WTC11 (cell line): ENCODE results near the gene KCNG4. TPM values are rescaled to one million over a fixed set of nuclear protein-coding genes. Genes with fewer than 3 reads are reported as not detected.

Source experiments
- ATAC-seq: fragments of 200-7000 bp; cut with Tn5 transposase; 2 replicates; pipeline ENCODE4 v1.10.0; 2021; ENCODE audit warnings: mild to moderate bottlenecking, moderate library complexity
- CTCF ChIA-PET: fragments of 300-600 bp; sonication (Branson Sonifier 250); formaldehyde crosslinking; loops from one replicate; lab custom pipeline; 2021; ENCODE audit warnings: antibody characterized with exemption; lab: Charles Lee
- POLR2A ChIA-PET: fragments of 350-600 bp; sonication (Branson Sonifier 250); formaldehyde crosslinking; loops from one replicate; lab custom pipeline; 2021; ENCODE audit warnings: antibody characterized with exemption; lab: Charles Lee
- DNase-seq: peaks from one replicate; pipeline ENCODE4 v3.0.0; 2021; ENCODE audit warnings: low spot score
- H3K27ac Mint-ChIP-seq: 2 replicates; pipeline ENCODE4 v1.8.0; 2021; ENCODE audit warnings: mixed read lengths
- H3K27me3 Mint-ChIP-seq: 2 replicates; pipeline ENCODE4 v1.8.0; 2021; ENCODE audit warnings: low read depth, mild to moderate bottlenecking, moderate library complexity, mixed read lengths
- H3K36me3 Mint-ChIP-seq: 2 replicates; pipeline ENCODE4 v1.8.0; 2021; ENCODE audit warnings: mixed read lengths
- H3K4me1 Mint-ChIP-seq: 2 replicates; pipeline ENCODE4 v1.8.0; 2022; ENCODE audit warnings: mixed read lengths
- H3K4me3 Mint-ChIP-seq: 2 replicates; pipeline ENCODE4 v1.8.0; 2021; ENCODE audit warnings: mild to moderate bottlenecking, moderate library complexity, mixed read lengths
- H3K9me3 Mint-ChIP-seq: 2 replicates; pipeline ENCODE4 v1.8.0; 2021; ENCODE audit warnings: mixed read lengths
- ATF1 ChIP-seq: sonication (generic); formaldehyde crosslinking; IDR thresholded peaks from 2 replicates; pipeline ENCODE4 v1.8.1; 2023; ENCODE audit warnings: mild to moderate bottlenecking, moderate library complexity, missing genetic modification reagents
- GRHL2 ChIP-seq: fragments of 250-450 bp; sonication (Bioruptor Pico); IDR thresholded peaks from 2 replicates; pipeline ENCODE4 v1.8.0; 2022; ENCODE audit warnings: mild to moderate bottlenecking, moderate library complexity; ENCODE audit not compliant: insufficient replicate concordance, severe bottlenecking
- IRF2 ChIP-seq: sonication (generic); formaldehyde crosslinking; IDR thresholded peaks from 2 replicates; pipeline ENCODE4 v1.8.0; 2022; ENCODE audit warnings: low read depth, missing genetic modification reagents, borderline replicate concordance
- NFATC4 ChIP-seq: fragments of 250-450 bp; sonication (Bioruptor Pico); IDR thresholded peaks from 2 replicates; pipeline ENCODE4 v1.9.0; 2021; ENCODE audit warnings: mild to moderate bottlenecking
- NFE2L1 ChIP-seq: sonication (generic); formaldehyde crosslinking; IDR thresholded peaks from 2 replicates; pipeline ENCODE4 v1.8.1; 2023; ENCODE audit warnings: missing genetic modification reagents
- NFYB ChIP-seq: sonication (generic); formaldehyde crosslinking; conservative IDR thresholded peaks from 2 replicates; pipeline ENCODE4 v1.8.0; 2022; ENCODE audit warnings: low read depth, missing genetic modification reagents
- NR2C2 ChIP-seq: sonication (generic); formaldehyde crosslinking; IDR thresholded peaks from 2 replicates; pipeline ENCODE4 v1.8.0; 2022; ENCODE audit warnings: mild to moderate bottlenecking, missing genetic modification reagents
- NR3C1 ChIP-seq: sonication (generic); formaldehyde crosslinking; conservative IDR thresholded peaks from 2 replicates; pipeline ENCODE4 v1.8.1; 2023; ENCODE audit warnings: low read depth, mild to moderate bottlenecking, missing genetic modification reagents
- PRRX2 ChIP-seq: fragments of 250-450 bp; sonication (Bioruptor Pico); IDR thresholded peaks from 2 replicates; pipeline ENCODE4 v1.8.0; 2021; ENCODE audit warnings: mild to moderate bottlenecking
- SOX15 ChIP-seq: fragments of 250-450 bp; sonication (Bioruptor Pico); IDR thresholded peaks from 2 replicates; pipeline ENCODE4 v1.9.0; 2021; ENCODE audit warnings: mild to moderate bottlenecking
- SP1 ChIP-seq: sonication (generic); formaldehyde crosslinking; conservative IDR thresholded peaks from 2 replicates; pipeline ENCODE4 v1.8.1; 2022; ENCODE audit warnings: missing genetic modification reagents
- TP53 ChIP-seq: sonication (generic); formaldehyde crosslinking; IDR thresholded peaks from 2 replicates; pipeline ENCODE4 v1.8.1; 2023; ENCODE audit warnings: mild to moderate bottlenecking, missing genetic modification reagents
- total RNA-seq: library from RNA; stranded (reverse); gene quantifications from 3 replicates; pipeline ENCODE4 v1.2.3, GENCODE V29; 2021
- TF ChIP-seq, protein P1 (sequence below): fragments of 250-450 bp; sonication (Bioruptor Pico); IDR thresholded peaks from 2 replicates; pipeline ENCODE4 v1.9.0; 2021; ENCODE audit warnings: mild to moderate bottlenecking, borderline replicate concordance
- TF ChIP-seq, protein P2 (sequence below): sonication (generic); formaldehyde crosslinking; IDR thresholded peaks from 2 replicates; pipeline ENCODE4 v1.8.1; 2023; ENCODE audit warnings: mild to moderate bottlenecking, missing genetic modification reagents, moderate library complexity
- TF ChIP-seq, protein P3 (sequence below): sonication (generic); formaldehyde crosslinking; IDR thresholded peaks from 2 replicates; pipeline ENCODE4 v1.8.0; 2022; ENCODE audit warnings: mild to moderate bottlenecking, missing genetic modification reagents
- TF ChIP-seq, protein P4 (sequence below): sonication (generic); formaldehyde crosslinking; IDR thresholded peaks from 2 replicates; pipeline ENCODE4 v1.8.0; 2022; ENCODE audit warnings: mild to moderate bottlenecking, missing genetic modification reagents
- TF ChIP-seq, protein P5 (sequence below): fragments of 250-450 bp; sonication (Bioruptor Pico); IDR thresholded peaks from 2 replicates; pipeline ENCODE4 v1.9.0; 2021; ENCODE audit warnings: mild to moderate bottlenecking
- TF ChIP-seq, protein P6 (sequence below): sonication (generic); formaldehyde crosslinking; IDR thresholded peaks from 2 replicates; pipeline ENCODE4 v1.8.0; 2023; ENCODE audit warnings: missing genetic modification reagents
- TF ChIP-seq, protein P7 (sequence below): fragments of 250-450 bp; sonication (Bioruptor Pico); IDR thresholded peaks from 2 replicates; pipeline ENCODE4 v1.9.0; 2021; ENCODE audit warnings: mild to moderate bottlenecking
- TF ChIP-seq, protein P8 (sequence below): sonication (generic); formaldehyde crosslinking; IDR thresholded peaks from 2 replicates; pipeline ENCODE4 v1.8.1; 2022; ENCODE audit warnings: mild to moderate bottlenecking, moderate library complexity, missing genetic modification reagents
- TF ChIP-seq, protein P9 (sequence below): sonication (generic); formaldehyde crosslinking; IDR thresholded peaks from 2 replicates; pipeline ENCODE4 v1.8.1; 2022; ENCODE audit warnings: low read depth, mild to moderate bottlenecking, moderate library complexity, missing genetic modification reagents, borderline replicate concordance

Gene KCNG4
- total RNA-seq, 1 experiment from 2014 or later, result not detected

DNA sequence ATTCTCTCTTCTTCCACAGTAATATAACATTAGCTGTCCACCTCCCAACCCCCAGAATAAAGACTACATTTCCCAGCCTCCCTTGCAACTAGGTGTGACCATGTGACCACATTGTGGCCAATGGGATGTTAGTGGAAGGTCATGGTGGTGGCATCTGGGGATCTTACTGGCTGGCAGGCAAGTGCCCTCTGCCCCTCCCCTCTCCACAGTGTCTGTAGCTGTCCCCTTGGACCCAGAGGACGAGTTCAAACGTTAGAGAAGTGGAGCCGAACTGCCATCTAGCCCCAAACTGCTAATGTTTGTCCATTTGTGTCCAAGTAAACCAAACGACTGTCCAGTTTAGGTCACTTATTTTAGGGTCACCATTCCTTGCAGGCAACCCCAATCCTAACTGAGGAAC lies 26.6 kb upstream of the KCNG4 start:
- CTCF ChIA-PET, result interaction anchor here (1.6 to 1.8 kb wide), 3 partner anchors 11 to 79 kb away, joined by 3 to 8 read pairs (median 7); partner anchors contain the start of gene TAF1C
- DNase-seq, result peak; percentile 73
- peaks cover 3% of the 10 kb centered on the region for H3K9me3 Mint-ChIP-seq
- POLR2A ChIA-PET, result interaction anchor here (0.6 kb wide), 1 partner anchor 103 kb away, joined by 3 read pairs; no protein-coding TSS in a partner anchor
- TF ChIP-seq, protein P1, sequence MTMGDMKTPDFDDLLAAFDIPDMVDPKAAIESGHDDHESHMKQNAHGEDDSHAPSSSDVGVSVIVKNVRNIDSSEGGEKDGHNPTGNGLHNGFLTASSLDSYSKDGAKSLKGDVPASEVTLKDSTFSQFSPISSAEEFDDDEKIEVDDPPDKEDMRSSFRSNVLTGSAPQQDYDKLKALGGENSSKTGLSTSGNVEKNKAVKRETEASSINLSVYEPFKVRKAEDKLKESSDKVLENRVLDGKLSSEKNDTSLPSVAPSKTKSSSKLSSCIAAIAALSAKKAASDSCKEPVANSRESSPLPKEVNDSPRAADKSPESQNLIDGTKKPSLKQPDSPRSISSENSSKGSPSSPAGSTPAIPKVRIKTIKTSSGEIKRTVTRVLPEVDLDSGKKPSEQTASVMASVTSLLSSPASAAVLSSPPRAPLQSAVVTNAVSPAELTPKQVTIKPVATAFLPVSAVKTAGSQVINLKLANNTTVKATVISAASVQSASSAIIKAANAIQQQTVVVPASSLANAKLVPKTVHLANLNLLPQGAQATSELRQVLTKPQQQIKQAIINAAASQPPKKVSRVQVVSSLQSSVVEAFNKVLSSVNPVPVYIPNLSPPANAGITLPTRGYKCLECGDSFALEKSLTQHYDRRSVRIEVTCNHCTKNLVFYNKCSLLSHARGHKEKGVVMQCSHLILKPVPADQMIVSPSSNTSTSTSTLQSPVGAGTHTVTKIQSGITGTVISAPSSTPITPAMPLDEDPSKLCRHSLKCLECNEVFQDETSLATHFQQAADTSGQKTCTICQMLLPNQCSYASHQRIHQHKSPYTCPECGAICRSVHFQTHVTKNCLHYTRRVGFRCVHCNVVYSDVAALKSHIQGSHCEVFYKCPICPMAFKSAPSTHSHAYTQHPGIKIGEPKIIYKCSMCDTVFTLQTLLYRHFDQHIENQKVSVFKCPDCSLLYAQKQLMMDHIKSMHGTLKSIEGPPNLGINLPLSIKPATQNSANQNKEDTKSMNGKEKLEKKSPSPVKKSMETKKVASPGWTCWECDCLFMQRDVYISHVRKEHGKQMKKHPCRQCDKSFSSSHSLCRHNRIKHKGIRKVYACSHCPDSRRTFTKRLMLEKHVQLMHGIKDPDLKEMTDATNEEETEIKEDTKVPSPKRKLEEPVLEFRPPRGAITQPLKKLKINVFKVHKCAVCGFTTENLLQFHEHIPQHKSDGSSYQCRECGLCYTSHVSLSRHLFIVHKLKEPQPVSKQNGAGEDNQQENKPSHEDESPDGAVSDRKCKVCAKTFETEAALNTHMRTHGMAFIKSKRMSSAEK (CRISPR knock-in tag), result no peak
- TF ChIP-seq NFYB (CRISPR knock-in tag) (peak; percentile 100), SP1 (CRISPR knock-in tag) (no peak), NR3C1 (CRISPR knock-in tag) (no peak), SOX15 (CRISPR knock-in tag) (no peak), ATF1 (CRISPR knock-in tag) (no peak)
- TF ChIP-seq, protein P2, sequence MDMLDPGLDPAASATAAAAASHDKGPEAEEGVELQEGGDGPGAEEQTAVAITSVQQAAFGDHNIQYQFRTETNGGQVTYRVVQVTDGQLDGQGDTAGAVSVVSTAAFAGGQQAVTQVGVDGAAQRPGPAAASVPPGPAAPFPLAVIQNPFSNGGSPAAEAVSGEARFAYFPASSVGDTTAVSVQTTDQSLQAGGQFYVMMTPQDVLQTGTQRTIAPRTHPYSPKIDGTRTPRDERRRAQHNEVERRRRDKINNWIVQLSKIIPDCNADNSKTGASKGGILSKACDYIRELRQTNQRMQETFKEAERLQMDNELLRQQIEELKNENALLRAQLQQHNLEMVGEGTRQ (CRISPR knock-in tag), result peak; percentile 98
- TF ChIP-seq, protein P3, sequence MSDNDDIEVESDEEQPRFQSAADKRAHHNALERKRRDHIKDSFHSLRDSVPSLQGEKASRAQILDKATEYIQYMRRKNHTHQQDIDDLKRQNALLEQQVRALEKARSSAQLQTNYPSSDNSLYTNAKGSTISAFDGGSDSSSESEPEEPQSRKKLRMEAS, result no peak
- TF ChIP-seq, protein P4, sequence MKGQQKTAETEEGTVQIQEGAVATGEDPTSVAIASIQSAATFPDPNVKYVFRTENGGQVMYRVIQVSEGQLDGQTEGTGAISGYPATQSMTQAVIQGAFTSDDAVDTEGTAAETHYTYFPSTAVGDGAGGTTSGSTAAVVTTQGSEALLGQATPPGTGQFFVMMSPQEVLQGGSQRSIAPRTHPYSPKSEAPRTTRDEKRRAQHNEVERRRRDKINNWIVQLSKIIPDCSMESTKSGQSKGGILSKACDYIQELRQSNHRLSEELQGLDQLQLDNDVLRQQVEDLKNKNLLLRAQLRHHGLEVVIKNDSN, result peak; percentile 98
- H3K27ac Mint-ChIP-seq, result no peak overlapping the region
- H3K4me1 Mint-ChIP-seq, result no peaks in the 10 kb centered on the region
- ATAC-seq, result peak; percentile 100
- H3K36me3 Mint-ChIP-seq, result no peaks in the 10 kb centered on the region
- H3K27me3 Mint-ChIP-seq, result no peaks in the 10 kb centered on the region
- H3K4me3 Mint-ChIP-seq, result peak overlapping the region; percentile 22; the same call in 1 of the 2 replicates

DNA sequence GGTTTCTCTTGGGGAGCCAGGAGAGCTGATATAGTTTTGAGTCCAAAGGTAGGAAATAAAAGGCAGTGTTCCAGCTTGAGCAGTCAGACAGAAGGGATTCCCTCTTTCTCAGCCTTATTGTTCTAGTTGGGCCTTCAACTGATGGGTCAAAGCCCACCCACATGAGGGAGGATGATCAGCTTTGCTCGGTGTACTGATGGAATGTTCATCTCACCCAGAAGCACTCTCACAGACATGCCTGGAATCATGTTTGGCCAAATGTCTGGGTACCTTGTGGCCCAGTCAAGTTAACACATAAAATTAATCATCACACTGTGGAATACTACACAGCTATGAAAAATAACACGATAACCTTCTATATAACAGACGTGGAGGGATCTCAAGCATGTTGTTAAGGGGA lies 23.1 kb upstream of the KCNG4 start:
- ChIA-PET CTCF (no interaction called here), POLR2A (no interaction called here)
- Mint-ChIP-seq H3K27me3 (peaks cover 3% of the 10 kb centered on the region; the same call in 1 of the 2 replicates), H3K27ac (no peak overlapping the region), H3K4me1 (no peaks in the 10 kb centered on the region), H3K9me3 (peaks cover 10% of the 10 kb centered on the region), H3K36me3 (no peaks in the 10 kb centered on the region), H3K4me3 (no peak overlapping the region)
- ATAC-seq (no peak), DNase-seq (no peak)
- TF ChIP-seq, protein P5, sequence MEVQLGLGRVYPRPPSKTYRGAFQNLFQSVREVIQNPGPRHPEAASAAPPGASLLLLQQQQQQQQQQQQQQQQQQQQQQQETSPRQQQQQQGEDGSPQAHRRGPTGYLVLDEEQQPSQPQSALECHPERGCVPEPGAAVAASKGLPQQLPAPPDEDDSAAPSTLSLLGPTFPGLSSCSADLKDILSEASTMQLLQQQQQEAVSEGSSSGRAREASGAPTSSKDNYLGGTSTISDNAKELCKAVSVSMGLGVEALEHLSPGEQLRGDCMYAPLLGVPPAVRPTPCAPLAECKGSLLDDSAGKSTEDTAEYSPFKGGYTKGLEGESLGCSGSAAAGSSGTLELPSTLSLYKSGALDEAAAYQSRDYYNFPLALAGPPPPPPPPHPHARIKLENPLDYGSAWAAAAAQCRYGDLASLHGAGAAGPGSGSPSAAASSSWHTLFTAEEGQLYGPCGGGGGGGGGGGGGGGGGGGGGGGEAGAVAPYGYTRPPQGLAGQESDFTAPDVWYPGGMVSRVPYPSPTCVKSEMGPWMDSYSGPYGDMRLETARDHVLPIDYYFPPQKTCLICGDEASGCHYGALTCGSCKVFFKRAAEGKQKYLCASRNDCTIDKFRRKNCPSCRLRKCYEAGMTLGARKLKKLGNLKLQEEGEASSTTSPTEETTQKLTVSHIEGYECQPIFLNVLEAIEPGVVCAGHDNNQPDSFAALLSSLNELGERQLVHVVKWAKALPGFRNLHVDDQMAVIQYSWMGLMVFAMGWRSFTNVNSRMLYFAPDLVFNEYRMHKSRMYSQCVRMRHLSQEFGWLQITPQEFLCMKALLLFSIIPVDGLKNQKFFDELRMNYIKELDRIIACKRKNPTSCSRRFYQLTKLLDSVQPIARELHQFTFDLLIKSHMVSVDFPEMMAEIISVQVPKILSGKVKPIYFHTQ, result no peak
- TF ChIP-seq, protein P6, sequence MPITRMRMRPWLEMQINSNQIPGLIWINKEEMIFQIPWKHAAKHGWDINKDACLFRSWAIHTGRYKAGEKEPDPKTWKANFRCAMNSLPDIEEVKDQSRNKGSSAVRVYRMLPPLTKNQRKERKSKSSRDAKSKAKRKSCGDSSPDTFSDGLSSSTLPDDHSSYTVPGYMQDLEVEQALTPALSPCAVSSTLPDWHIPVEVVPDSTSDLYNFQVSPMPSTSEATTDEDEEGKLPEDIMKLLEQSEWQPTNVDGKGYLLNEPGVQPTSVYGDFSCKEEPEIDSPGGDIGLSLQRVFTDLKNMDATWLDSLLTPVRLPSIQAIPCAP (CRISPR knock-in tag), result no peak
- no peak for TF ChIP-seq NR3C1 (CRISPR knock-in tag)
- no peak for TF ChIP-seq IRF2
- TF ChIP-seq TP53 (CRISPR knock-in tag), result no peak
- TF ChIP-seq PRRX2 (CRISPR knock-in tag), result no peak
- no peak for TF ChIP-seq NFATC4 (CRISPR knock-in tag)
- TF ChIP-seq, protein P7, sequence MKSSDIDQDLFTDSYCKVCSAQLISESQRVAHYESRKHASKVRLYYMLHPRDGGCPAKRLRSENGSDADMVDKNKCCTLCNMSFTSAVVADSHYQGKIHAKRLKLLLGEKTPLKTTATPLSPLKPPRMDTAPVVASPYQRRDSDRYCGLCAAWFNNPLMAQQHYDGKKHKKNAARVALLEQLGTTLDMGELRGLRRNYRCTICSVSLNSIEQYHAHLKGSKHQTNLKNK, result no peak
- TF ChIP-seq NFE2L1 (CRISPR knock-in tag), result no peak
- TF ChIP-seq NR2C2, result no peak
- no peak for TF ChIP-seq GRHL2 (CRISPR knock-in tag)
- TF ChIP-seq, protein P8, sequence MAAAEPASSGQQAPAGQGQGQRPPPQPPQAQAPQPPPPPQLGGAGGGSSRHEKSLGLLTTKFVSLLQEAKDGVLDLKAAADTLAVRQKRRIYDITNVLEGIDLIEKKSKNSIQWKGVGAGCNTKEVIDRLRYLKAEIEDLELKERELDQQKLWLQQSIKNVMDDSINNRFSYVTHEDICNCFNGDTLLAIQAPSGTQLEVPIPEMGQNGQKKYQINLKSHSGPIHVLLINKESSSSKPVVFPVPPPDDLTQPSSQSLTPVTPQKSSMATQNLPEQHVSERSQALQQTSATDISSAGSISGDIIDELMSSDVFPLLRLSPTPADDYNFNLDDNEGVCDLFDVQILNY (CRISPR knock-in tag), result no peak
- TF ChIP-seq, protein P9, sequence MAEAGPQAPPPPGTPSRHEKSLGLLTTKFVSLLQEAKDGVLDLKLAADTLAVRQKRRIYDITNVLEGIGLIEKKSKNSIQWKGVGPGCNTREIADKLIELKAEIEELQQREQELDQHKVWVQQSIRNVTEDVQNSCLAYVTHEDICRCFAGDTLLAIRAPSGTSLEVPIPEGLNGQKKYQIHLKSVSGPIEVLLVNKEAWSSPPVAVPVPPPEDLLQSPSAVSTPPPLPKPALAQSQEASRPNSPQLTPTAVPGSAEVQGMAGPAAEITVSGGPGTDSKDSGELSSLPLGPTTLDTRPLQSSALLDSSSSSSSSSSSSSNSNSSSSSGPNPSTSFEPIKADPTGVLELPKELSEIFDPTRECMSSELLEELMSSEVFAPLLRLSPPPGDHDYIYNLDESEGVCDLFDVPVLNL (CRISPR knock-in tag), result no peak
